H9 (cell line): ENCODE results near the gene CD86. TPM values are rescaled to one million over a fixed set of nuclear protein-coding genes. Genes with fewer than 3 reads are reported as not detected.

Experiments used
- DNase-seq: peaks from one replicate; pipeline ENCODE4 v3.0.0-alpha.2; 2017
- H2AFZ ChIP-seq: one replicate; pipeline ENCODE4 v1.6.1; 2013; ENCODE audit warnings: mild to moderate bottlenecking, low read length, control low read depth, moderate library complexity
- H2AK5ac ChIP-seq: 2 replicates; pipeline ENCODE4 v1.6.1; 2013; ENCODE audit warnings: low read length, control low read depth, mixed read lengths; ENCODE audit not compliant: insufficient read length
- H2BK120ac ChIP-seq: one replicate; pipeline ENCODE4 v1.6.1; 2013; ENCODE audit warnings: low read depth, mild to moderate bottlenecking, low read length, control low read depth, inconsistent platforms; ENCODE audit not compliant: poor library complexity, severe bottlenecking
- H2BK12ac ChIP-seq: 2 replicates; pipeline ENCODE4 v1.6.1; 2013; ENCODE audit warnings: low read length, control low read depth, mixed read lengths, low read depth; ENCODE audit not compliant: insufficient read length
- H2BK15ac ChIP-seq: 2 replicates; pipeline ENCODE4 v1.6.1; 2013; ENCODE audit warnings: low read depth, low read length, control low read depth
- H2BK20ac ChIP-seq: one replicate; pipeline ENCODE4 v1.6.1; 2013; ENCODE audit warnings: low read depth, mild to moderate bottlenecking, low read length, control low read depth, inconsistent platforms; ENCODE audit not compliant: poor library complexity, severe bottlenecking
- H2BK5ac ChIP-seq: 2 replicates; pipeline ENCODE4 v1.6.1; 2013; ENCODE audit warnings: low read length, control low read depth, mixed read lengths; ENCODE audit not compliant: insufficient read length
- H3K14ac ChIP-seq: 2 replicates; pipeline ENCODE4 v1.6.1; 2013; ENCODE audit warnings: low read length, control low read depth; ENCODE audit not compliant: insufficient read depth
- H3K18ac ChIP-seq: 2 replicates; pipeline ENCODE4 v1.6.1; 2013; ENCODE audit warnings: low read depth, mild to moderate bottlenecking, mixed read lengths, low read length, control low read depth; ENCODE audit not compliant: insufficient read length
- H3K23ac ChIP-seq: 2 replicates; pipeline ENCODE4 v1.6.1; 2013; ENCODE audit warnings: low read length, control low read depth, mixed read lengths, low read depth; ENCODE audit not compliant: insufficient read length
- H3K23me2 ChIP-seq: 2 replicates; pipeline ENCODE4 v1.6.1; 2013; ENCODE audit warnings: low read depth, mild to moderate bottlenecking, mixed read lengths, low read length, control low read depth; ENCODE audit not compliant: insufficient read length, poor library complexity, severe bottlenecking
- H3K27ac ChIP-seq: 2 replicates; pipeline ENCODE4 v1.5.1; 2013; ENCODE audit warnings: low read length, control low read depth, mixed read lengths, low read depth; ENCODE audit not compliant: insufficient read length
- H3K27me3 ChIP-seq: 2 replicates; pipeline ENCODE4 v1.6.1; 2013; ENCODE audit warnings: low read length, control low read depth, inconsistent platforms; ENCODE audit not compliant: insufficient read depth
- H3K4ac ChIP-seq: 2 replicates; pipeline ENCODE4 v1.6.1; 2013; ENCODE audit warnings: low read depth, mild to moderate bottlenecking, control low read depth, inconsistent platforms, low read length, moderate library complexity
- H3K4me1 ChIP-seq: 2 replicates; pipeline ENCODE4 v1.6.1; 2013; ENCODE audit warnings: low read length, control low read depth, inconsistent platforms; ENCODE audit not compliant: insufficient read depth
- H3K4me2 ChIP-seq: 2 replicates; pipeline ENCODE4 v1.6.1; 2013; ENCODE audit warnings: low read length, control low read depth, mixed read lengths; ENCODE audit not compliant: insufficient read length, insufficient read depth
- H3K56ac ChIP-seq: 2 replicates; pipeline ENCODE4 v1.6.1; 2013; ENCODE audit warnings: low read depth, mild to moderate bottlenecking, mixed read lengths, low read length, control low read depth; ENCODE audit not compliant: insufficient read length
- H3K79me1 ChIP-seq: 2 replicates; pipeline ENCODE4 v1.6.1; 2013; ENCODE audit warnings: low read depth, mild to moderate bottlenecking, moderate library complexity, low read length, control low read depth, inconsistent platforms; ENCODE audit not compliant: insufficient read depth, poor library complexity, severe bottlenecking
- H3K79me2 ChIP-seq: 2 replicates; pipeline ENCODE4 v1.6.1; 2013; ENCODE audit warnings: low read length, control low read depth, inconsistent platforms; ENCODE audit not compliant: insufficient read depth
- H3K9ac ChIP-seq: 2 replicates; pipeline ENCODE4 v1.6.1; 2013; ENCODE audit warnings: low read length, control low read depth, mixed read lengths; ENCODE audit not compliant: insufficient read length; ENCODE audit errors: extremely low read depth
- H3K9me3 ChIP-seq: one replicate; pipeline ENCODE4 v1.6.1; 2013; ENCODE audit warnings: low read depth, low read length, inconsistent platforms; ENCODE audit not compliant: control insufficient read depth
- H3T11ph ChIP-seq: one replicate; pipeline ENCODE4 v1.6.1; 2013; ENCODE audit warnings: mild to moderate bottlenecking, low read length, control low read depth, inconsistent platforms
- H4K20me1 ChIP-seq: one replicate; pipeline ENCODE4 v1.6.1; 2013; ENCODE audit not compliant: control insufficient read depth, insufficient read length, insufficient read depth
- H4K5ac ChIP-seq: 2 replicates; pipeline ENCODE4 v1.6.1; 2013; ENCODE audit warnings: low read depth, mild to moderate bottlenecking, mixed read lengths, low read length, control low read depth; ENCODE audit not compliant: insufficient read length
- H4K8ac ChIP-seq: replicated peaks from 2 replicates; pipeline ENCODE4 v1.6.1; 2013; ENCODE audit warnings: low read length, control low read depth, mixed read lengths, low read depth; ENCODE audit not compliant: insufficient read length
- H4K91ac ChIP-seq: 2 replicates; pipeline ENCODE4 v1.6.1; 2013; ENCODE audit warnings: low read depth, mild to moderate bottlenecking, moderate library complexity, mixed read lengths, low read length, control low read depth; ENCODE audit not compliant: insufficient read length
- H3K27ac Mint-ChIP-seq, 3 experiments: 2 replicates in 2 of 3; 3 replicates in 1 of 3; pipeline ENCODE4 v1.8.0; 2020 to 2021; ENCODE audit warnings: mixed read lengths in 3 of 3, mild to moderate bottlenecking in 1 of 3, moderate library complexity in 1 of 3
- H3K27me3 Mint-ChIP-seq: 2 replicates; pipeline ENCODE4 v1.8.0; 2021; ENCODE audit warnings: low read depth, mild to moderate bottlenecking, moderate library complexity, mixed read lengths
- H3K36me3 Mint-ChIP-seq, 3 experiments: 2 replicates in 2 of 3; 3 replicates in 1 of 3; pipeline ENCODE4 v1.8.0; 2020 to 2021; ENCODE audit warnings: low read depth in 3 of 3, mixed read lengths in 3 of 3; ENCODE audit not compliant: insufficient read depth in 1 of 3
- H3K4me1 Mint-ChIP-seq, 2 experiments: 2 replicates each; pipeline ENCODE4 v1.8.0; 2020; ENCODE audit warnings: mixed read lengths in 2 of 2
- H3K4me3 Mint-ChIP-seq, 2 experiments: 2 replicates in 1 of 2; 3 replicates in 1 of 2; pipeline ENCODE4 v1.8.0; 2020 to 2021; ENCODE audit warnings: mild to moderate bottlenecking in 2 of 2, mixed read lengths in 2 of 2, moderate library complexity in 1 of 2
- H3K9me3 Mint-ChIP-seq, 2 experiments: 2 replicates in 1 of 2; 3 replicates in 1 of 2; pipeline ENCODE4 v1.8.0; 2020; ENCODE audit warnings: mild to moderate bottlenecking in 2 of 2, mixed read lengths in 2 of 2, moderate library complexity in 1 of 2
- CTCF ChIP-seq: fragments of 200-600 bp; sonication (generic); conservative IDR thresholded peaks from 3 replicates; pipeline ENCODE4 v1.8.0; 2021; ENCODE audit warnings: antibody characterized with exemption, mild to moderate bottlenecking
- WGBS: extraction: QIAGEN DNeasy Blood & Tissue Kit; methylation state at CpG from one replicate; pipeline ENCODE4 v1.1.7; 2013; ENCODE audit warnings: missing lambda C conversion rate, low lambda C conversion rate, mixed read lengths; ENCODE audit not compliant: insufficient read length; ENCODE audit errors: extremely low coverage; 5-methylcytosine and 5-hydroxymethylcytosine counted together
- total RNA-seq: library from RNA; stranded (reverse); gene quantifications from 2 replicates; pipeline ENCODE4 v1.2.1, GENCODE V29; 2021

CD86 gene
- total RNA-seq, 1 experiment from 2014 or later = not detected

- H3K23me2 ChIP-seq = no peaks in the 10 kb centered on the region
- no peak overlapping the region for H2BK12ac ChIP-seq
- no peak for TF ChIP-seq CTCF
- Mint-ChIP-seq H3K27ac (no peak overlapping the region), H3K4me1 (no peaks in the 10 kb centered on the region), H3K36me3 (peaks cover 0 to 11% (median 7%) of the 10 kb centered on the region in 3 experiments; a peak in 3 of 7 replicates), H3K9me3 (peaks cover 31% of the 10 kb centered on the region in 2 experiments), H3K4me3 (no peak overlapping the region), H3K27me3 (peaks cover 13% of the 10 kb centered on the region)
- H2BK120ac ChIP-seq = no peak overlapping the region
- no peak overlapping the region for H2BK20ac ChIP-seq
- no peak overlapping the region for H4K8ac ChIP-seq
- no peak overlapping the region for H3T11ph ChIP-seq
- H2BK15ac ChIP-seq = no peak overlapping the region
- DNase-seq = no peak
- H4K5ac ChIP-seq = no peak overlapping the region
- WGBS = no CpG with 5 or more reads among the region's 1 CpG
- H2AK5ac ChIP-seq = no peak overlapping the region
- no peak overlapping the region for H3K56ac ChIP-seq
- H3K27ac ChIP-seq = no peak overlapping the region
- H3K4me2 ChIP-seq = no peak overlapping the region
- H3K79me2 ChIP-seq = no peaks in the 10 kb centered on the region
- H3K27me3 ChIP-seq = no peaks in the 10 kb centered on the region
- H2AFZ ChIP-seq = no peak overlapping the region
- H3K9me3 ChIP-seq = no peaks in the 10 kb centered on the region
- no peaks in the 10 kb centered on the region for H3K4me1 ChIP-seq
- H3K79me1 ChIP-seq = no peaks in the 10 kb centered on the region
- H4K20me1 ChIP-seq = no peaks in the 10 kb centered on the region
- no peak overlapping the region for H3K23ac ChIP-seq
- H3K18ac ChIP-seq = no peak overlapping the region
- no peak overlapping the region for H3K4ac ChIP-seq
- no peak overlapping the region for H2BK5ac ChIP-seq
- no peak overlapping the region for H4K91ac ChIP-seq
- no peak overlapping the region for H3K14ac ChIP-seq
- no peak overlapping the region for H3K9ac ChIP-seq
Measured at GRCh38 chr3:122123850-122124249, 68.7 kb downstream of the CD86 start.
